Measurements from ENCODE around the gene ZMYND8.

- TF ChIP-seq, protein P1, sequence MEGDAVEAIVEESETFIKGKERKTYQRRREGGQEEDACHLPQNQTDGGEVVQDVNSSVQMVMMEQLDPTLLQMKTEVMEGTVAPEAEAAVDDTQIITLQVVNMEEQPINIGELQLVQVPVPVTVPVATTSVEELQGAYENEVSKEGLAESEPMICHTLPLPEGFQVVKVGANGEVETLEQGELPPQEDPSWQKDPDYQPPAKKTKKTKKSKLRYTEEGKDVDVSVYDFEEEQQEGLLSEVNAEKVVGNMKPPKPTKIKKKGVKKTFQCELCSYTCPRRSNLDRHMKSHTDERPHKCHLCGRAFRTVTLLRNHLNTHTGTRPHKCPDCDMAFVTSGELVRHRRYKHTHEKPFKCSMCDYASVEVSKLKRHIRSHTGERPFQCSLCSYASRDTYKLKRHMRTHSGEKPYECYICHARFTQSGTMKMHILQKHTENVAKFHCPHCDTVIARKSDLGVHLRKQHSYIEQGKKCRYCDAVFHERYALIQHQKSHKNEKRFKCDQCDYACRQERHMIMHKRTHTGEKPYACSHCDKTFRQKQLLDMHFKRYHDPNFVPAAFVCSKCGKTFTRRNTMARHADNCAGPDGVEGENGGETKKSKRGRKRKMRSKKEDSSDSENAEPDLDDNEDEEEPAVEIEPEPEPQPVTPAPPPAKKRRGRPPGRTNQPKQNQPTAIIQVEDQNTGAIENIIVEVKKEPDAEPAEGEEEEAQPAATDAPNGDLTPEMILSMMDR (conservative IDR thresholded peaks at IDR 0.05 in 1 of 2, IDR thresholded peaks at IDR 0.05 in 1 of 2; ENCODE audit: extremely low read depth in 1 of 2, insufficient read depth in 1 of 2, low read depth in 1 of 2, low read length in 2 of 2) = no peak
- no peak for TF ChIP-seq EZH2 (IDR thresholded peaks at IDR 0.05; ENCODE audit: borderline replicate concordance, low read length)
Measured at GRCh38 chr20:47230811-47231256, 125.7 kb downstream of the ZMYND8 start.
